WERI-Rb-1 (cell line): ENCODE data around the gene NF1.
"Not testable (repeated sequence)": the region's sequence is repeated elsewhere in the genome, so short reads cannot be mapped to it uniquely, and the experiment has no call there.

ENCODE experiments used
- DNase-seq: peaks from one replicate; pipeline ENCODE4 v3.0.0-alpha.2; 2020
- H3K27ac ChIP-seq: fragments of 250-450 bp; sonication (Bioruptor Pico); 2 replicates; pipeline ENCODE4 v1.5.1; 2020; ENCODE audit warnings: mild to moderate bottlenecking, moderate library complexity
- H3K27me3 ChIP-seq: fragments of 250-450 bp; sonication (Bioruptor Pico); 2 replicates; pipeline ENCODE4 v1.5.1; 2021; ENCODE audit warnings: mild to moderate bottlenecking, low read depth, moderate library complexity; ENCODE audit not compliant: insufficient read depth, severe bottlenecking
- H3K36me3 ChIP-seq: fragments of 250-450 bp; sonication (Bioruptor Pico); 2 replicates; pipeline ENCODE4 v1.5.1; 2020; ENCODE audit warnings: mild to moderate bottlenecking, moderate library complexity
- H3K4me3 ChIP-seq: 2 replicates; pipeline ENCODE4 v1.5.1; 2011; ENCODE audit warnings: low read depth, mild to moderate bottlenecking, control low read depth, low read length
- H3K9me3 ChIP-seq: fragments of 250-450 bp; sonication (Bioruptor Pico); 2 replicates; pipeline ENCODE4 v1.5.1; 2021; ENCODE audit warnings: mild to moderate bottlenecking, moderate library complexity; ENCODE audit not compliant: severe bottlenecking
- CTCF ChIP-seq: IDR thresholded peaks from 2 replicates; pipeline ENCODE4 v1.5.1; 2011; ENCODE audit warnings: low read depth, mild to moderate bottlenecking, control low read depth, inconsistent platforms, low read length

Gene NF1

GRCh38 chr17:31256936-31257335, 162.2 kb downstream of the NF1 start:
- Histone ChIP-seq H3K27me3 (no peaks in the 10 kb centered on the region), H3K36me3 (peaks cover 14% of the 10 kb centered on the region), H3K4me3 (no peak overlapping the region), H3K9me3 (no peaks in the 10 kb centered on the region), H3K27ac (no peak overlapping the region)
- TF ChIP-seq CTCF: no peak
- DNase-seq: no peak

- Histone ChIP-seq H3K36me3 (peaks cover 13% of the 10 kb centered on the region), H3K4me3 (no peak overlapping the region), H3K27ac (no peak overlapping the region), H3K27me3 (no peaks in the 10 kb centered on the region), H3K9me3 (no peaks in the 10 kb centered on the region)
- no peak for DNase-seq
- TF ChIP-seq CTCF: no peak
Measured at GRCh38 chr17:31260151-31260550, 165.4 kb downstream of the NF1 start.

- H3K27ac ChIP-seq: no peak overlapping the region
- no peak overlapping the region for H3K4me3 ChIP-seq
- no peak for TF ChIP-seq CTCF
- H3K36me3 ChIP-seq: peaks cover 20% of the 10 kb centered on the region
- H3K27me3 ChIP-seq: no peaks in the 10 kb centered on the region
- H3K9me3 ChIP-seq: no peaks in the 10 kb centered on the region
- DNase-seq: no peak
Measured at GRCh38 chr17:31261601-31262000, 166.8 kb downstream of the NF1 start.

- not testable (repeated sequence) for H3K9me3 ChIP-seq, H3K4me3 ChIP-seq, DNase-seq, H3K27ac ChIP-seq, H3K27me3 ChIP-seq
- peaks cover 20% of the 10 kb centered on the region for H3K36me3 ChIP-seq
Measured at GRCh38 chr17:31262923-31263322, 168.1 kb downstream of the NF1 start.

- Histone ChIP-seq H3K27me3 (no peaks in the 10 kb centered on the region), H3K9me3 (no peaks in the 10 kb centered on the region), H3K27ac (no peak overlapping the region), H3K36me3 (peaks cover 37% of the 10 kb centered on the region), H3K4me3 (no peak overlapping the region)
- no peak for DNase-seq
- TF ChIP-seq CTCF: no peak
Measured at GRCh38 chr17:31266042-31266441, 171.3 kb downstream of the NF1 start.

GRCh38 chr17:31269036-31269577, 174.3 kb downstream of the NF1 start:
- DNase-seq: no peak

More at GRCh38 chr17:31269036-31269577, 174.3 kb downstream of the NF1 start:
- peaks cover 37% of the 10 kb centered on the region for H3K36me3 ChIP-seq
- no peaks in the 10 kb centered on the region for H3K27me3 ChIP-seq
- no peaks in the 10 kb centered on the region for H3K9me3 ChIP-seq
- H3K4me3 ChIP-seq: no peak overlapping the region
- H3K27ac ChIP-seq: no peak overlapping the region
- TF ChIP-seq CTCF: no peak
